ENCODE measurements around the gene GIMAP8.

Gene GIMAP8

GRCh38 chr7:150412016-150412415 lies 38.4 kb upstream of the GIMAP8 start:
- in situ Hi-C loops (cut with HindIII; ENCODE audit: low sequenced_read_pairs): no loop called here
- TF ChIP-seq CTCF (IDR thresholded peaks at IDR 0.05; ENCODE audit: low read depth, low read length): no peak
- no peak overlapping the region for H3K4me3 ChIP-seq (ENCODE audit: low read depth, low read length)
- DNase-seq (ENCODE audit: low read depth, low spot score): no peak

- no peak for TF ChIP-seq CTCF (IDR thresholded peaks at IDR 0.05; ENCODE audit: low read depth, low read length)
- in situ Hi-C loops (cut with HindIII; ENCODE audit: low sequenced_read_pairs): no loop called here
- no peak for DNase-seq (ENCODE audit: low read depth, low spot score)
- no peak overlapping the region for H3K4me3 ChIP-seq (ENCODE audit: low read depth, low read length)
These were observed 37.6 kb upstream of the GIMAP8 start for GRCh38 chr7:150412518-150413488.

DNA sequence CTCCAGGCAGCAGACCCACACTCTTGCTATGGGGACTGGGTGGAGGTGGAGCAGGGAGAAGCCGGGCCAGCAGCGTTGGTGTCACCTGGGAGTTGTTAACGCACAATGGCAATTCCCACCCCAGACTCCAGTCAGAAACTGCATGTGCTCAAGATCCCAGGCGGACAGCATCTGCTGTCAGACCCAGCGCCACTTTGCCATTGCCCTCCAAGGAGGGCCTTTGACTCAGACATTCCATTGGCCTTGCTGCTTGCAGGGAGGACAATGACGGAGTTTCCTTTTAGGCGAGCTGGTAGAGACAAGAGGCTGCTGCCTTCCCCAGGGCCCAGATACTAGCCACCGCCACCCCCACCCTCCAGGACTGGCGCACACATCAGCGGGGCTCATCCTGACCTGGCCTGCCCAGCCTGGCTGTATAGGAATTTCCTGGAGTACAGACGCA lies 36.8 kb upstream of the GIMAP8 start:
- in situ Hi-C loops (cut with HindIII; ENCODE audit: low sequenced_read_pairs): no loop called here
- no peak for DNase-seq (ENCODE audit: low read depth, low spot score)
- H3K4me3 ChIP-seq (ENCODE audit: low read depth, low read length): no peak overlapping the region
- TF ChIP-seq CTCF (IDR thresholded peaks at IDR 0.05; ENCODE audit: low read depth, low read length): no peak

DNA sequence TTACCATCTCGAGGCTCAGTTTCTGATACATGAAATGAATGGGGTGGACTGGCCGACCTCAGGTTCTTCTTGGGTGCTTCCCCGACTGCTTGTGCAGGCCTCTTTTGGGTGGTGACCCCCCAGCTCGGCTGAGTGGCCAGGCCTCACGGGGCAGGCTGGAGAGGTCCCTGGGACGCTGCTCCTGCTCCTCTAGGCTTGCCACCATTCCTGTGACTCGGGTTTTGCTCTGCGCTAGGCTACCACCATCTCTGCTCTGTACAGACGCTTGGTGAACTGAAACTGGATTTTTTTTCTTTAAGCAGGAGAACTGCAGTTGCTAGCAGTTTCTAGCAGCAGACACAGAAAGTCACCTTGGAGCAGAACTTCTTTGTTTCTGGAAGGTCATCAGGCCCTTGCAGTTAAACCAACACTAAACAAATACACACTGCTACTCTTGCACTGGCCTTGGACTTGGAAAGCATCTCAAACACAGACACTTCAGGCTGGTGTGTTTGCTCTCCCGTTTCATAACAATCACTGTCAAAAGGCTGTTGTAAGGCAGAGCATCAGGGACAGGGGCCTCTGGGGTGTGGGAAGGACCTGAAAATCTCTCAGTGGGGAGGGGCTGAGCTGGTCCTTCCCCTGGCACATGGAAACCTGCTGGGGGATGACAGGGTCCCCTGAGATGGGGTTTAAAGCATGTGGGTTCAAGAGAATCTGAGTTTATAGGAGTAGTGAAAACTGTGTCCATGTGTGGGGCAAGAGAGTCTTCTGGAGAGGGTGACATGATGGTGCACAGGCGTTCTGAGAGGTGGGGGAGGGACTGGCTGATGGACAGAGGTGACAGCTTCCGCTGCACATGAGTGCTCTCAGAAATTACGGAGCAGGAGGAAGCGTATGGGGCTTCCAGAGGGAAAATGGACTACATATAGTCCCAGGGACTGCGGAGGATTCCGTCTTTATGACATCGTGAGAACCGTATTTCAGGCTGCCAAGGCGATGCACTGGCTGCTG lies 35.0 kb upstream of the GIMAP8 start:
- no peak overlapping the region for H3K4me3 ChIP-seq (ENCODE audit: low read depth, low read length)
- no peak for TF ChIP-seq CTCF (IDR thresholded peaks at IDR 0.05; ENCODE audit: low read depth, low read length)
- no peak for DNase-seq (ENCODE audit: low read depth, low spot score)
- in situ Hi-C loops (cut with HindIII; ENCODE audit: low sequenced_read_pairs): no loop called here

GRCh38 chr7:150417239-150417638 lies 33.2 kb upstream of the GIMAP8 start:
- no peak overlapping the region for H3K4me3 ChIP-seq (ENCODE audit: low read depth, low read length)
- TF ChIP-seq CTCF (IDR thresholded peaks at IDR 0.05; ENCODE audit: low read depth, low read length): no peak
- in situ Hi-C loops (cut with HindIII; ENCODE audit: low sequenced_read_pairs): no loop called here
- no peak for DNase-seq (ENCODE audit: low read depth, low spot score)

GRCh38 chr7:150417863-150418262 lies 32.6 kb upstream of the GIMAP8 start:
- TF ChIP-seq CTCF (IDR thresholded peaks at IDR 0.05; ENCODE audit: low read depth, low read length): no peak
- no peak for DNase-seq (ENCODE audit: low read depth, low spot score)
- no peak overlapping the region for H3K4me3 ChIP-seq (ENCODE audit: low read depth, low read length)
- in situ Hi-C loops (cut with HindIII; ENCODE audit: low sequenced_read_pairs): no loop called here

Data from astrocyte of the spinal cord (primary cell).